GM19324 (cell line): ENCODE data around the gene PIEZO1.

Experiments used
- ATAC-seq: cut with Tn5 transposase; IDR thresholded peaks from one replicate; pipeline ENCODE4 v1.9.1; 2021; ENCODE audit warnings: mild to moderate bottlenecking, moderate library complexity; ENCODE audit not compliant: unreplicated experiment, low FRiP score

PIEZO1 gene

GRCh38 chr16:88770461-88771293, 14.3 kb downstream of the PIEZO1 start:
- no peak for ATAC-seq

GRCh38 chr16:88769617-88770460, 15.2 kb downstream of the PIEZO1 start:
- no peak for ATAC-seq

DNA sequence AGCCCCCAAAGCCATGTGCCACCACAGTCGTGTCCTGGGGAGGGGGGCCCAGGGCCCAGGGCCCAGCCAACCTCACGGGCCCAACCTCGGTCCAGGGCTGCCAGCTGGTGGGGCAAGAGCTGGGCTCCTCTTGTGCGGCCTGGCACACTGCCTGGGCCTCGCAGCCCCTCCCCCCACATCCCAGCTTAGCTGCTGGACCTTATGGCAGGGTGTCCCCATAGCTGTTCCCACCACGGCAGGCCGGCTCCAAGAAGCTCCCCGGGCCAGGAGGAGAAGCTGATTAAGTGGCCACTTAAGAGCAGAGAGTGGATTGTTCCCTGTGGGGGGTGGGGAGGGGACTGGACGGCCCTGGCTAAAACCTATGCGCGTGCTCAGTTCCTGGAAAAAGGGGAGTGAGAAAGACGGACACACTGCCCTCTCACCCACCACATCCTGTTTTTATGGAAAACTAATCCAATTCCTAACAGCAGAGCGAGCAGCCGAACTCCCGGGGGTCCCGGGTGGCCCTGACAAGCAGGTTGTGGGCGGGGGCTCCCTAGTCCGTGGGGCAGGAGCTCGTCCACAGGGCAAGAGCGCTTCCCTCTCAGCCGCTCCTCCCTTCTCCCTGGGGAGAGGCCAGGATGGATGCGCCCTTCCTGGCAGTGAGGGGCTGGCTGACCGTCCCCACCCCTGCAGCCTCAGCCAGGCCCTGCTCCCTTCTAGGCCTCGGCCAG, 16.8 kb downstream of the PIEZO1 start:
- ATAC-seq: no peak

- ATAC-seq: no peak
Observed at GRCh38 chr16:88767546-88768070, 17.4 kb downstream of the PIEZO1 start.

- ATAC-seq: no peak
Observed at GRCh38 chr16:88766975-88767374, 18.0 kb downstream of the PIEZO1 start.

GRCh38 chr16:88764913-88765349, 20.1 kb downstream of the PIEZO1 start:
- ATAC-seq: no peak

GRCh38 chr16:88764080-88764479, 20.9 kb downstream of the PIEZO1 start:
- ATAC-seq: no peak

GRCh38 chr16:88763502-88764053, 21.4 kb downstream of the PIEZO1 start:
- ATAC-seq: no peak

GRCh38 chr16:88762941-88763340, 22.1 kb downstream of the PIEZO1 start:
- ATAC-seq: no peak

DNA sequence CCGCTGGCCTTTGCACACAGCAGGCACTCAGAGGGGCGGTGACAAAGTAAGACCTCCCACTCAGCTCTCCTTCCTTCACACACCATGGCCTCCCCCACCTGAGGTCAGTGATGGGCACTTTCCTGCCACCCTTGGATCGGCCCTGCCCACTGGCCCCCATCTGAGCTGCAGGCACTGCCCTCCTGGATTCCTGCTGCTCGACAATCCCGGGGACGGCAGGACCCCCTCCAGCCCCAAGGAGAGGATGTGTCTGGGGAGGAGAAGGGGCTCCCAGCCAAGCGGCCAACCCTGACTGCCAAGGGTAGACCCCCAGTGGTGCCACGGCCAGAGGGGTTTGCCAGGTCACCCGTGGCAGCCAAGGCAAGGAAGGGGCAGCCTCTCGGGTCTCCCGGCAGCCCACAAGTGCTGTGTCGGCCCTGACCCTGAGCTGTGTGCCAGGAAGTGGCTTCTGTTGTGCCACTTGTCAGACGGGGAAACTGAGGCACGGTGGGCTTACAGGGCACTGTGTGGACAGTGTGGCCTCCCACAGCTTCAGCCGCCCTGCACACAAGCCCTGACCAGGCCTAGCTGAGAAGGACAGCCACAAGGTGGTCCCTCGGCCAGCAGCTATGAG, 22.7 kb downstream of the PIEZO1 start:
- ATAC-seq: no peak

DNA sequence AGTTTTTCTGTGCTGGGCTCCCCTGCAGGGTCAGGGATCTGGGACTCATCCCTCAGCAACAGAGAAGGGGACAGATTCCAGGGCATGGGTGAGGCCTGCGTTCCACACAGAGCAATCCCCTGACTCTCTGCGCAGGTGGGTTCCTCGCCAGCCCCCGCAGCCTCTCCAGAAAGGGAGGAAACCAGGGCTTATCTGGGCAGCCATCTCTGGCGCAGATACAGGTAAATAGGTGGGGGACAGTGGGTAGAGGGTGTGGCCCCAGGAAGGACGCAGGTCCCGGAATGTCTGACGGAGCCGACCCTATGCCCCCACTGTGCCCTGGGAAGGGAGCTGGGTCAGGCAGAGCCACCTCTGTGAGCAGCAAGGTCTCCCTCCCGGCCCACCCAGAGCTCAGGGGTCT, 23.2 kb downstream of the PIEZO1 start:
- ATAC-seq: no peak

DNA sequence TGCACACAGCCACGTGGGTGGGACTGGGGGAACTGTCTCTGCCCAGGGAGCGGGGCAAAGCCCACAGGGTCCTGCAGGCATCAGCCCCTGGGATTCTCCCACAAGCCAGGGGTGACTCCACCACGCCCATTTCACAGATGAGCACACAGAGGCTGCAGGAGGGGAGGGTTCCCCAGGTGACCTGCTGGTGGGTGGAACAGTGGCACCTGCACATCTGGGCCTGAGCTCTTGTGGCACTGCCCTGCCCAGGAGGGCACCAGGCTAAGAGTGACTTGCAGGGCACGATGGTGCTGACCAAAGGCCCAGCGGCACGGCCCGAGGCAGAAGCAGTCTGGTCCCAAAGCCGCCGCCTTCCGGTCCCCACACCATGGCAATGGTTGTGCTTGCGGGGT, 23.9 kb downstream of the PIEZO1 start:
- ATAC-seq: no peak

DNA sequence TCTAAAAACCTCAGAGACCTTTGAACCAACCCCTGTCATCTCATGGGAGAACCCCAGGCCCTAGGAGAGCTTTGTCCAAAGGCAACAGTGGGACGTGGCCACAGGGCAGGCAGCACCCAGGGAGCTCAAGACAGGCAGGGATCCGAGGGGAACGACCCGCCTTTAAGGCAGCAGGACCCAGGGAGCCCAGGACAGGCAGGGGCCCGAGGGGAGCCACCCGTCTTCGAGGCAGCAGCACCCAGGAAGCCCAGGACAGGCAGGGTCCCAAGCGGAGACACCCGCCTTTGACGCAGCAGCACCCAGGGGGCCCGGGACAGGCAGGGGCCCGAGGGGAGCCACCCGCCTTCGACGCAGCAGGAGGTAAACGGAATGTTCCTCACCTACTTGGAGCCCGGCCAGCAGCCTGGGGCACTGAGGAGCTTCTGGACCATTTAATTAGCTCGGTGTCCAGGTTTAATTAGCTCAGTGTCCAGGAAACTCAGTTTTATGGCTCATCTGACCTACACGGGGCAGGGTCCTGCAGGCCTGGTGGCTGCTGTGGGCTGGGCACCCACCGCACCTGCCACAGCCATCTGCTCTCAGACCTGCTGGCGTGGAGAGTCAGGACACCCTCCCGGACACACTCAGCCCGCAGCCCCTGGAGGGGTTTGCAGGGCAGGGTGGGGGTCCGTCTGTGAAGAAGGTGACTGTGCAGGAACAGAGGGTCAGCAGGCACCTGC, 24.4 kb downstream of the PIEZO1 start:
- no peak for ATAC-seq

DNA sequence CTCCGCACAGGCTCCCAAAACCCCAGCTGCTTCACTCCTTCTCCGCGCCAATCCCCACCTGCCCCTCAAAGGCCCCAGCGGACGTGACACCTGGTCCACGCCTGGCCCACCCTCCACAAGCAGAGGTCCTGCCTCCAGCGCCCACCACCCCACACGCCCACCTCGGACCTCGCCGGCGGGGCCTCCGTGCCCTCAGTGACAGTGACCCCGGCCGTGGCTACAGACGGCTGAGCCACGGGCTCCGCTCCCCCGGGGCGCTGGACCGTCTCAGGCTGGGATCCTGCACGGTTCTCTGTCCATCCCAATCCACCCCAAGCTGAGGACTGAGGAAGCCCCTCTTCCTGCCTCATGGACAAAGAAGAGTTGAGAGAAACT, 25.1 kb downstream of the PIEZO1 start:
- no peak for ATAC-seq

- no peak for ATAC-seq
Observed at GRCh38 chr16:88759245-88759975, 25.6 kb downstream of the PIEZO1 start.

DNA sequence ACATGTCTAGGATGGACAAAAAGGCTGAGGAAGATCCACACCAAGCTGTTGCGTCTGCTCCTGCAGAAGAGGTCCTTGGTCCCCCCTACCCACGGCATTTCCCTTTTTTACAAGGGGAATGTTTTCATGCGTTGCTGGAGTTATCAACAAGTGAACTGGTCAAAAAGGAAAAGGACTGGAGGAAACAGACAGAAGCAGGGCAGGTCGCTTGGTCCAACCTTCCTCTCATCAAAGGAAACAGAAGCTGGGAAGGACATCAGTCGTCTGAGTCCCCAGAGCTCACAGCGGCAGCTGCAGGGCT, 26.1 kb downstream of the PIEZO1 start:
- no peak for ATAC-seq

DNA sequence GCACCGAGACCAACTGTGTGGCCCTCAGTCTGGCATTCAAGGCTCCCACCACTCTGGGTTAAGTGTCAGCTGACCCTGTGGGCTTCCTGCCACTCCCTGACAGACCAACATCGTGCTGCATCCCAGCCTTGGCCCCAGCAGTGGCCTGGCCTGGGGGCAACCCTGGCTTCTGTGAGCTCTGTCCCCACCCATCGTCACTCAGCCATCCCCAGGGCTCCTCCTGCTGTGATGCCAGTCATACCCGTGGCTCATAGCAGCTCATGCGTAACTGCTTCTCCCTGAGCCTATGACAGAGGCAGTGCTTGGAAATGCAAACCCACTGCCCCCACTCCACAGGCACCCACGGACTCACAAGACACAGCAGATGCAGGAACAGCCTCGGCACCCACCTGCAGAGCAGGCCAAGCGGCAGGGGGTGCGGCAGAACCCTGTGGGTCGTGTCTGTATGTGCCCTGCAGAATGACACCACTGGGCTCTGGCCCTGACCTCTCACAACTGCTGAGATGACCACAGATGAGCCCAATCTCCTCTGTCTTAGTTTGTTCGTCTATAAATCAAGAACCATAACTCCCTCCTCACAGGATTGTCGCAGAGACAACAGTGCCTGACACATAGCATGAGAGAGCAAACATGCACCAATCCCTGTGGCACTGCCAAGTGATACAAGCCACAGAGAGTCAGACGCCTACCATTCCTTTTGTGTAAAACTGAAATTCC, 26.6 kb downstream of the PIEZO1 start:
- no peak for ATAC-seq

GRCh38 chr16:88755745-88756443, 29.1 kb downstream of the PIEZO1 start:
- ATAC-seq: no peak
